Vagina (tissue), 2 donors: ENCODE measurements around the gene GGCX.

Source experiments
- POLR2AphosphoS5 ChIP-seq, 2 donors: sonication (generic); formaldehyde crosslinking; IDR thresholded peaks; one replicate each; pipeline ENCODE4 v1.9.0; 2017; ENCODE audit warnings: antibody characterized with exemption in 2 of 2, mild to moderate bottlenecking in 2 of 2, low read depth in 1 of 2; ENCODE audit not compliant: insufficient read depth in 1 of 2
- TF ChIP-seq, protein P1 (sequence below), 3 experiments: fragments of 450-650 bp in 2 of 3; fragments of 200-600 bp in 1 of 3; sonication (generic) in 1 of 3; IDR thresholded peaks; one replicate each; pipeline ENCODE4 v1.5.1; 2017 to 2019; ENCODE audit warnings: antibody characterized with exemption in 3 of 3, mild to moderate bottlenecking in 2 of 3, moderate library complexity in 2 of 3

DNA sequence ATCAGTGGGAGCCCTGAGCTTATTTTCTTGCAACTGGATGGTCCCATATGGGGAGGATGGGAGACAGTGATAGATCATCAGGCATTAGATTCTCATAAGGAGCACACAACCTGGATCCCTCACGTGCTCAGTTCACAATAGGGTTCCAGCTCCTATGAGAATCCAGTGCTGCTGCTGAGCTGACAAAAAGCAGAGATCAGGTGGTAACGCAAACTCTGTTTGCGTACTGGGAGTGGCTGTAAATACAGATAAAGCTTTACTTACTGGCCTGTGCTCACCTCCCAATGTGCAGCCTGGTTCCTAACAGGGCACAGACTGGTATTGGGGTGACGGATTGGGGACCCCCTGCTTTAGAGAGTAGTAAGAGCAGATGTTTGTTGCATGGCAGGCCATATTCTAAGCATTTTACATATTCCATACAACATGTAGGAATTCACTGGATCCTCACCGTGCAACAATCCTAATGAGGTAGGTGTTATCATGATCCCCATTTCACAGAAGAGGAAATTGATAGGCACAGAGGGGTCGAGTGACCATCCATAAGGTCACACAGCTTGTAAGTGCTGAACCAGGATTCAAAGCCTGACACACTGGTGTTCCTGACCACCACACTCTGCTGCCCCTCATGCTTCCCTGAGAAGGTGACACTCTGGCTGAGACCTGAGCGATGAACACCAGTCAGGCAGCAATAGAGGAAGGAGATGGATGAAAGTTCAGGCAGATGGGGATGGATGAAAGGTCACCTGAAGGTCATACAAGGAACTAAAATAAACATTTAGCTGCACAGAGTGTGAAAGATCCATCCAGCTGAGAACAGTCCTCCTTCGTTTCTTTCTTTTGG is 38.0 kb downstream of the GGCX start:
- no peak for TF ChIP-seq POLR2AphosphoS5 (IDR thresholded peaks at IDR 0.05; ENCODE audit: insufficient read depth in 1 of 2, low read depth in 1 of 2)
- TF ChIP-seq, protein P1, sequence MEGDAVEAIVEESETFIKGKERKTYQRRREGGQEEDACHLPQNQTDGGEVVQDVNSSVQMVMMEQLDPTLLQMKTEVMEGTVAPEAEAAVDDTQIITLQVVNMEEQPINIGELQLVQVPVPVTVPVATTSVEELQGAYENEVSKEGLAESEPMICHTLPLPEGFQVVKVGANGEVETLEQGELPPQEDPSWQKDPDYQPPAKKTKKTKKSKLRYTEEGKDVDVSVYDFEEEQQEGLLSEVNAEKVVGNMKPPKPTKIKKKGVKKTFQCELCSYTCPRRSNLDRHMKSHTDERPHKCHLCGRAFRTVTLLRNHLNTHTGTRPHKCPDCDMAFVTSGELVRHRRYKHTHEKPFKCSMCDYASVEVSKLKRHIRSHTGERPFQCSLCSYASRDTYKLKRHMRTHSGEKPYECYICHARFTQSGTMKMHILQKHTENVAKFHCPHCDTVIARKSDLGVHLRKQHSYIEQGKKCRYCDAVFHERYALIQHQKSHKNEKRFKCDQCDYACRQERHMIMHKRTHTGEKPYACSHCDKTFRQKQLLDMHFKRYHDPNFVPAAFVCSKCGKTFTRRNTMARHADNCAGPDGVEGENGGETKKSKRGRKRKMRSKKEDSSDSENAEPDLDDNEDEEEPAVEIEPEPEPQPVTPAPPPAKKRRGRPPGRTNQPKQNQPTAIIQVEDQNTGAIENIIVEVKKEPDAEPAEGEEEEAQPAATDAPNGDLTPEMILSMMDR (IDR thresholded peaks at IDR 0.05): no peak
